Erythroblast (primary cell): Measurements from ENCODE around the gene CTNNA2.

ENCODE experiments used
- GATA1 ChIP-seq: IDR thresholded peaks from 2 replicates; pipeline ENCODE4 v1.6.1; 2011; ENCODE audit warnings: low read depth, mild to moderate bottlenecking, control low read depth, low read length, moderate library complexity
- POLR2A ChIP-seq: IDR thresholded peaks from 2 replicates; pipeline ENCODE4 v1.6.1; 2011; ENCODE audit warnings: mild to moderate bottlenecking, low read length

- TF ChIP-seq POLR2A (no peak), GATA1 (no peak)
These were observed 285.9 kb downstream of the CTNNA2 start for GRCh38 chr2:79798776-79799175.
